ENCODE results near the gene POLR3C. TPM values are rescaled to one million over a fixed set of nuclear protein-coding genes. Genes with fewer than 3 reads are reported as not detected.
"Not testable (repeated sequence)": the region's sequence is repeated elsewhere in the genome, so short reads cannot be mapped to it uniquely, and the experiment has no call there.

POLR3C gene
- total RNA-seq, 2 experiments from 2014 or later = 31.1 to 37.0 TPM

GRCh38 chr1:145830810-145831209 lies 6.8 kb downstream of the POLR3C start:
- Mint-ChIP-seq H3K36me3 (peaks cover 64% of the 10 kb centered on the region), H3K4me1 (peaks cover 23% of the 10 kb centered on the region)
- not testable (repeated sequence) for H3K9me3 Mint-ChIP-seq (ENCODE audit: low read depth); H3K27ac Mint-ChIP-seq; DNase-seq; H3K27me3 Mint-ChIP-seq; H3K4me3 Mint-ChIP-seq; ATAC-seq
- CTCF ChIA-PET = interaction anchor here (0.7 to 2.0 kb wide), 3 partner anchors 15 to 57 kb away, joined by 3 to 8 read pairs (median 4); partner anchors contain the start of gene NUDT17

DNA sequence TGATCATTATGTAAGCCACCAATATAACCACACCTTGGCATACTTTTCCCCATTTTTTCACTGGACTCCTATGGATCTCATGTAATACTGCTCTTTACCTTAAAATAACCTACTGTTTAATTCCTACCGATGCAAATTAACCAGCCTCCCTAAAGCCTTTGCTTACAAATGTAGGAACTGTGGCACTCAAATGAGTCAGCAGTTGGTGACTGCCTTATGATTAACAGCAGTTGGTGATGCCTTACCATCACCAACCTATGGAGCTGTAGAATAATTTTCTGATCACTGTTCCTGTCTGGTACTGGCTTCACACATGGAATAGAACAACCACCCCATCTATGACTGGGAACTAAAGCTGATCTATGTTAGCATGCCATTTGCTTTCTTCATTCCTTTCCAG lies 13.7 kb downstream of the POLR3C start:
- ATAC-seq (no peak), DNase-seq (no peak)
- Mint-ChIP-seq H3K4me1 (no peaks in the 10 kb centered on the region), H3K36me3 (peaks cover 59% of the 10 kb centered on the region), H3K9me3 (ENCODE audit: low read depth) (no peaks in the 10 kb centered on the region), H3K4me3 (no peak overlapping the region), H3K27ac (no peak overlapping the region), H3K27me3 (no peaks in the 10 kb centered on the region)
- CTCF ChIA-PET = interaction anchor here (0.9 to 6.6 kb wide), 3 partner anchors 8 to 13 kb away, joined by 3 to 61 read pairs (median 3); partner anchors contain the start of gene NUDT17

- Mint-ChIP-seq H3K9me3 (ENCODE audit: low read depth) (no peaks in the 10 kb centered on the region), H3K4me3 (no peak overlapping the region), H3K27ac (no peak overlapping the region), H3K27me3 (no peaks in the 10 kb centered on the region), H3K36me3 (peaks cover 29% of the 10 kb centered on the region), H3K4me1 (peaks cover 9% of the 10 kb centered on the region)
- CTCF ChIA-PET = interaction anchor here (2.8 to 9.9 kb wide), 6 partner anchors 17 to 191 kb away, joined by 18 to 229 read pairs (median 126); partner anchors contain the start of genes ITGA10, PEX11B, PIAS3 and POLR3C
- no peak for DNase-seq
- ATAC-seq = no peak
Measured at GRCh38 chr1:145843031-145843430, 19.0 kb downstream of the POLR3C start.

DNA sequence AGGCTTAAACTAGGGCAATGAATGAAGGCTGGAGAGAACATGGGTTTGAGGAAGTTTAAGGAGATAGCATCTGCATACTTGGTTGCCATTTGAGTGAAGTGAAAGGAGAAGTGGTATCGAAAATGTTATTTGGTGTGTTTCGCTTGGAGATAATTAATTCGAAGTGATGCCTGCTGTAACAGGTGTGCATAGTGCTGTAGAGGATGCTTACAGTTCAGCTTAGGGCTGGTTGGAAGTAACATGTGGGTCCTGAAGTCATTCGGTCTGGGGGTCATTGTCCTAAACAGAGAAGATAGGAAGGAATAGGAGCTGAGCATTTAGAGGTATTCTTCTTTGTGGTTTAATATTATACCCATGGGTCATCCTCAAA lies 21.1 kb downstream of the POLR3C start:
- CTCF ChIA-PET = interaction anchor here (0.6 to 9.9 kb wide), 43 partner anchors 10 to 194 kb away, joined by 3 to 229 read pairs (median 5); partner anchors contain the start of genes ANKRD34A, ANKRD35, ITGA10 and PEX11B
- Mint-ChIP-seq H3K27me3 (no peaks in the 10 kb centered on the region), H3K36me3 (peaks cover 20% of the 10 kb centered on the region), H3K27ac (no peak overlapping the region), H3K9me3 (ENCODE audit: low read depth) (no peaks in the 10 kb centered on the region), H3K4me1 (peaks cover 9% of the 10 kb centered on the region), H3K4me3 (no peak overlapping the region)
- ATAC-seq (peak; percentile 61), DNase-seq (no peak)

DNA sequence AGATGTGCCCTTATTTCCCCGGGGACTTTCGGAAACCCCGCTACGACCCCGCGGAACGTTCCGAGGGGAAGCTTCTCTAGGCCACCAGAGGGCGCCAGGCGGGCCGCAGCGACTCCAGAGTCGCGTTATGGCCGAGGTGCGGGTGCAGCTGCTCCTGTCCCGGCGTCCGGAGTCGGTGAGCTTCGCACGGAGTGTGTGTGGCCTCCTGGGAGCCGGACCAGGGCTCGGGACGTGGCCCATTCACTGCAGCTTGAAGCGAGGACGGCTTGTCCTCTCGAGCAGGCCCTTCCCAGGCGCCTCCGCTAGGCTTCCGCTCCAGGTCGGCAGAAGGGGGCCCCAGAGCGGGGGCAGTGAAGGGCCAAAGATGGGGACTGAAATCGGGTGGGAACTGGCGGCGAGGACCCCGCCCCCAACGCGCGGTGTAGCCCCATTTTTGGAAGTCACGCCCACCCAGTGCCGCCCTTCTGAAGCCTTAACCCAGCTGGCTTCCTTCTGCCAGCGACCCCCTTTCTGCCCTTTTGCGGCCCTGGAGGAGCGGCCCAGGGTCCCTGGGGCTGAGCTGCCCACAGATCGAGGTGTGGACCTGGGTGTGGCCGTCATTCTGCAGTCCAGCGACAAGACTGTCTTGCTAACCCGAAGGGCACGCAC lies 21.6 kb downstream of the POLR3C start, which contains the start of gene NUDT17:
Gene NUDT17 (plus strand): TSS at position 117 of the 648 bp plus-strand sequence. CDS start 11 bp downstream, at position 128.
- H3K36me3 Mint-ChIP-seq = peaks cover 18% of the 10 kb centered on the region
- ATAC-seq (peak; percentile 87), DNase-seq (peak; percentile 84)
- H3K27ac Mint-ChIP-seq = no peak within 1 kb of the TSS
- H3K4me1 Mint-ChIP-seq = peaks cover 9% of the 10 kb centered on the region
- no peaks in the 10 kb centered on the region for H3K27me3 Mint-ChIP-seq
- CTCF ChIA-PET = interaction anchor here (0.7 to 9.9 kb wide), 43 partner anchors 11 to 194 kb away, joined by 3 to 229 read pairs (median 5); partner anchors contain the start of genes ANKRD34A, ANKRD35, ITGA10 and PEX11B
- H3K4me3 Mint-ChIP-seq = no peak within 1 kb of the TSS
- no peaks in the 10 kb centered on the region for H3K9me3 Mint-ChIP-seq (ENCODE audit: low read depth)

- peak; percentile 57 for ATAC-seq
- H3K9me3 Mint-ChIP-seq (ENCODE audit: low read depth) = no peaks in the 10 kb centered on the region
- CTCF ChIA-PET = interaction anchor here (1.0 to 9.9 kb wide), 29 partner anchors 11 to 187 kb away, joined by 3 to 229 read pairs (median 7); partner anchors contain the start of genes ANKRD34A, ANKRD35, ITGA10 and PEX11B
- peak; percentile 60 for DNase-seq
- H3K4me1 Mint-ChIP-seq = peaks cover 9% of the 10 kb centered on the region
- H3K27me3 Mint-ChIP-seq = no peaks in the 10 kb centered on the region
- no peak overlapping the region for H3K27ac Mint-ChIP-seq
- peaks cover 16% of the 10 kb centered on the region for H3K36me3 Mint-ChIP-seq
- no peak overlapping the region for H3K4me3 Mint-ChIP-seq
Measured at GRCh38 chr1:145846201-145846612, 22.2 kb downstream of the POLR3C start.

- Mint-ChIP-seq H3K4me3 (no peak overlapping the region), H3K27me3 (no peaks in the 10 kb centered on the region), H3K9me3 (ENCODE audit: low read depth) (no peaks in the 10 kb centered on the region), H3K27ac (no peak overlapping the region), H3K4me1 (peaks cover 9% of the 10 kb centered on the region), H3K36me3 (peaks cover 6% of the 10 kb centered on the region)
- DNase-seq (no peak), ATAC-seq (no peak)
- CTCF ChIA-PET = interaction anchor here (0.7 to 9.9 kb wide), 10 partner anchors 9 to 165 kb away, joined by 3 to 229 read pairs (median 66); partner anchors contain the start of genes ITGA10, PEX11B, PIAS3 and POLR3C
Measured at GRCh38 chr1:145847827-145848226, 23.8 kb downstream of the POLR3C start.

GRCh38 chr1:145849356-145850160 lies 25.6 kb downstream of the POLR3C start:
- CTCF ChIA-PET = interaction anchor here (0.8 to 9.9 kb wide), 7 partner anchors 11 to 163 kb away, joined by 3 to 229 read pairs (median 6); partner anchors contain the start of genes ANKRD35, ITGA10, PEX11B and PIAS3
- no peak for DNase-seq
- no peaks in the 10 kb centered on the region for H3K9me3 Mint-ChIP-seq (ENCODE audit: low read depth)
- H3K27me3 Mint-ChIP-seq = no peaks in the 10 kb centered on the region
- ATAC-seq = no peak
- H3K4me1 Mint-ChIP-seq = peaks cover 9% of the 10 kb centered on the region
- no peak overlapping the region for H3K27ac Mint-ChIP-seq
- peaks cover 10% of the 10 kb centered on the region for H3K36me3 Mint-ChIP-seq
- no peak overlapping the region for H3K4me3 Mint-ChIP-seq

DNA sequence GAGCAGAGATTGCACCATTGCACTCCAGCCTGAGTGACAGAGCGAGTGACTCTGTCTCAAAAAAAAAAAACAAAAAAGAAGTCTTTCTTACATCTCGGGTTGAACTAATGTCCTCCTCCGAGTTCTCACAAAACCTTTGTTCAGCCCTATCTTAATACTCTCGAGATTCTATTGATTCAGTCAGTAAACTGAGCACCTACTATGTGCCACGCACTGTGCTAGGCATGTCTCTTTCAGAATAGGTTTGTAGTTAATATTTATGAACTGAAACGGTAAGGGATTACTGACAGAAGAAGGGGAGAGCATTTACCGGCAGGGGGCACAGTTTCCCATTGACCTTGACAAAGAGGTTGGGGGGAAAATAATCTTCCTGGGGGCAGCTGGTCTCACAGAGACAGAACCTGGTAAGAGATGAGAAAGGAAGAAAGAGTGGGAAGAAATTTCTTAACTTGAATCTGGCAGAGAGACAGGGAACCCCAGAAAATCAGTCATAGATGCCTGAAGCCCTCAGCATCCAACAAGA lies 31.5 kb downstream of the POLR3C start:
- Mint-ChIP-seq H3K4me1 (peaks cover 10% of the 10 kb centered on the region), H3K27me3 (no peaks in the 10 kb centered on the region), H3K9me3 (ENCODE audit: low read depth) (no peaks in the 10 kb centered on the region), H3K4me3 (no peak overlapping the region), H3K27ac (no peak overlapping the region), H3K36me3 (peaks cover 13% of the 10 kb centered on the region)
- DNase-seq (no peak), ATAC-seq (no peak)
- CTCF ChIA-PET = interaction anchor here (8.1 to 12.9 kb wide), 2 partner anchors 8 to 18 kb away, joined by 51 to 229 read pairs; partner anchors contain the start of gene NUDT17

DNA sequence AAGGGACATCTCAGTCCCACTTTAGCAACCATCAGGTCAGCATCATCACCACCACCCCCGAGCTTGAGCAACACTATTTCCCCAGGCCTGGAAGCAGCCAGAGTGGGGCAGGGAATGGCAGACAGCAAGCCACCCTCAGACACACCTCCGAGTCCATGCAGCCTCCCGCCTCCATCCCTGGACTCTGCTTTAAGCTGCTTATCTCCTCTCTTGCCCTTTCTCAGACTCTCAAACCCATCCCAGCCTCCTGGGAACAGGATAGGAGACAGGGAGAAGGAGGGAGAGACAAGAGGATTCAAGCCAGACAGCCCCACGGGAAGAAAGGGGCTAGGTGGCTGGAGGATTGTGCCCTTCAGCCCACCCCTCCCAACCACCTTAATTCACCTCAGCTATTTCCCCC lies 33.2 kb downstream of the POLR3C start:
- ATAC-seq = no peak
- Mint-ChIP-seq H3K36me3 (peaks cover 10% of the 10 kb centered on the region), H3K9me3 (ENCODE audit: low read depth) (no peaks in the 10 kb centered on the region), H3K27ac (no peak overlapping the region), H3K4me3 (no peak overlapping the region), H3K4me1 (peaks cover 10% of the 10 kb centered on the region), H3K27me3 (no peaks in the 10 kb centered on the region)
- CTCF ChIA-PET = interaction anchor here (1.2 to 12.9 kb wide), 8 partner anchors 10 to 161 kb away, joined by 3 to 229 read pairs (median 10); partner anchors contain the start of genes NUDT17 and RBM8A
- DNase-seq = no peak

DNA sequence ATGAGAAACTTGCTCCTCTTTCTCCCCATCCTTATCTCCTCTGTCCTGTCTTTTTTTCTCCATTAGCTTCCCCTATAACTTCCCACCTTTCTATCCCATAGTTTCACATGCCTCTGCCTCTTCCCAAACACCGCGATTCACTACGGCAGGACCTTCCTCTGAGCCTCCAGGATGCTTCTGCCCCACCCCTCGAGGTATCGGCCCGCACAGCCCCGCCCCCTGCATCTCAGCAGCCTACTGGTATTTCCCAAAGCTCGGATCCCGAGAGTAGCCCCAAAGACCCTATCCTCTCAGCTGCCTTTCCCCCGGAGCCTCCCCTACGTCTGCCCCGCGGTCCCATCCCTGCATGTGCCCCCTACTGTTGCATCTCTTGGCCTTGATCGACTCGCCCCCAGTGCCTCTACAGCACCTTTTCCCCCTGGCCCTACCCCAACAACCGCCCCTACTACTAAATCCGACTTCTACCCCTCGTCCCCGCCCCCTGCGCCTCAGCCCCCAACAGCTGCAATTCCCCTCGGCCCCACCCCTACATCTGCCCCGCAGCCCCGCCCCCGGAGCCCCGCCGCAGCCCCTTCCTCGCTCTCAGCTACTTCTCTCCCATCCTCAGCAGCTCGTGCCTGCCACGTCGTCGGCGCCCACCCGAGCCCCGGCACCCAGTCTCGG lies 34.4 kb downstream of the POLR3C start:
- Mint-ChIP-seq H3K9me3 (ENCODE audit: low read depth) (no peaks in the 10 kb centered on the region), H3K4me1 (peaks cover 10% of the 10 kb centered on the region), H3K27ac (peak overlapping the region; percentile 87), H3K27me3 (peaks cover 4% of the 10 kb centered on the region), H3K36me3 (peaks cover 7% of the 10 kb centered on the region), H3K4me3 (peak overlapping the region; percentile 95)
- DNase-seq (peak; percentile 76), ATAC-seq (peak; percentile 46)
- CTCF ChIA-PET = interaction anchor here (0.6 to 12.9 kb wide), 18 partner anchors 9 to 175 kb away, joined by 3 to 229 read pairs (median 6); partner anchors contain the start of genes ITGA10, LIX1L, NUDT17 and PEX11B

DNA sequence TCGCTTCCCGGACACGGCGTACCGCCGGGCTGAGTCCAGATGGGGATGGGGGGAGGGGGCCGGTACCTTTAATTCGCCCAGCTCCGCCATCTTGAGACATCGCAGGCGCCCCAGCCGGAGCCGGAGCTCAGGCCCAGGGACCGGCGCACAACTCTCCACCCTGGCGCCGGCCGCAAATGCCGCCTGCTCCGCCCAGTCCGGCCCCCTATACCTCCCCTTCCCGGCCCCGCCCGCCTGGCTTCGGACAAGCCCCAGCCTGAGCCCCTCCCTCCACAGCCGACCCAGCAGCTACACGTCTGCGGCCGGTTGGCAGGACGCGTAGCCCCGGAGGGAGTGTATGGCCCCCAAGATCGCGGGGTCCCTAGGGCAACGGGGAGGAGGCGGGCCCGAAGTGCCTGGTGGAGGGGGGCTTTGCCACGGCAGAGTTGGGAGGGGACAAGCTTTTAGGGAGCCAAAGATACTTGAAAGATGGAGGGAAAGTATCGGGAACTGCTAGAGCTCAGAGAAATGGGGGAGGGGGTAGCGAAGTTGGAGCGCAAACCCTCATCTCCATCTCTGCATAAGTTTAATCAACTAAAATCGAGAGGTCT lies 35.0 kb downstream of the POLR3C start, which contains the start of gene PIAS3:
Gene PIAS3 (minus strand): TSS at position 181 of the 590 bp plus-strand sequence. CDS start 91 bp downstream, at position 90.
- no peaks in the 10 kb centered on the region for H3K9me3 Mint-ChIP-seq (ENCODE audit: low read depth)
- H3K4me1 Mint-ChIP-seq = peaks cover 10% of the 10 kb centered on the region
- peak; percentile 87 for ATAC-seq
- CTCF ChIA-PET = interaction anchor here (0.7 to 12.9 kb wide), 24 partner anchors 9 to 178 kb away, joined by 3 to 229 read pairs (median 4); partner anchors contain the start of genes ITGA10, LIX1L, NUDT17 and PEX11B
- H3K27me3 Mint-ChIP-seq = peaks cover 8% of the 10 kb centered on the region
- H3K27ac Mint-ChIP-seq = peak within 1 kb of the TSS; percentile 87
- peak; percentile 94 for DNase-seq
- peak within 1 kb of the TSS; percentile 95 for H3K4me3 Mint-ChIP-seq
- peaks cover 5% of the 10 kb centered on the region for H3K36me3 Mint-ChIP-seq

Measured in activated CD8-positive, alpha-beta memory T cell treated with anti-CD3 and anti-CD28 coated beads, Interleukin-2, amount 10 ng/mL, durations not matched to agents 7 days and 5 days (primary cell).